AG09319 (cell line): Measurements from ENCODE around the gene PODXL.

Experiments used
- DNase-seq: peaks from one replicate; pipeline ENCODE4 v3.0.0-alpha.2; 2010; ENCODE audit warnings: low read depth; ENCODE audit errors: extremely low read depth
- CTCF ChIP-seq: IDR thresholded peaks from 2 replicates; pipeline ENCODE4 v1.5.1; 2011; ENCODE audit warnings: low read depth, mild to moderate bottlenecking, inconsistent platforms, low read length, moderate library complexity

PODXL gene

GRCh38 chr7:131498237-131498885, 58.1 kb downstream of the PODXL start:
- TF ChIP-seq CTCF: no peak
- no peak for DNase-seq

GRCh38 chr7:131497454-131497853, 59.0 kb downstream of the PODXL start:
- no peak for TF ChIP-seq CTCF
- DNase-seq: no peak

- TF ChIP-seq CTCF: no peak
- no peak for DNase-seq
Observed at GRCh38 chr7:131495669-131496498, 60.5 kb downstream of the PODXL start.

- no peak for DNase-seq
- no peak for TF ChIP-seq CTCF
Observed at GRCh38 chr7:131494182-131494581, 62.2 kb downstream of the PODXL start.

- DNase-seq: no peak
Observed at GRCh38 chr7:131493581-131493980, 62.8 kb downstream of the PODXL start.

GRCh38 chr7:131493081-131493480, 63.3 kb downstream of the PODXL start:
- DNase-seq: no peak
- TF ChIP-seq CTCF: no peak

More at GRCh38 chr7:131493581-131493980, 62.8 kb downstream of the PODXL start:
- TF ChIP-seq CTCF: no peak

- no peak for TF ChIP-seq CTCF
- DNase-seq: no peak
Observed at GRCh38 chr7:131489881-131490280, 66.5 kb downstream of the PODXL start.
